Subcutaneous abdominal adipose tissue (tissue), 5 donors: ENCODE data around the gene ABHD17C.

Experiments
- H3K27ac ChIP-seq: one replicate; pipeline ENCODE4 v1.7.0; 2013; ENCODE audit warnings: low read depth, mild to moderate bottlenecking, inconsistent platforms, low read length, moderate library complexity
- H3K27me3 ChIP-seq, 5 donors: one replicate each; pipeline ENCODE4 v1.7.0; 2013; ENCODE audit warnings: low read length in 5 of 5, inconsistent platforms in 1 of 5; ENCODE audit not compliant: control insufficient read depth in 5 of 5, insufficient read depth in 4 of 5
- H3K36me3 ChIP-seq, 5 donors: one replicate each; pipeline ENCODE4 v1.7.0; 2013; ENCODE audit warnings: low read length in 5 of 5; ENCODE audit not compliant: control insufficient read depth in 5 of 5, insufficient read depth in 5 of 5
- H3K4me1 ChIP-seq, 5 donors: one replicate each; pipeline ENCODE4 v1.7.0; 2013; ENCODE audit warnings: low read length in 5 of 5, mild to moderate bottlenecking in 3 of 5, moderate library complexity in 1 of 5; ENCODE audit not compliant: control insufficient read depth in 5 of 5, insufficient read depth in 5 of 5
- H3K4me3 ChIP-seq, 5 donors: one replicate each; pipeline ENCODE4 v1.7.0; 2013; ENCODE audit warnings: low read length in 5 of 5, low read depth in 1 of 5
- H3K9ac ChIP-seq, 5 donors: one replicate each; pipeline ENCODE4 v1.7.0; 2013; ENCODE audit warnings: low read length in 5 of 5, mild to moderate bottlenecking in 4 of 5, moderate library complexity in 3 of 5
- H3K9me3 ChIP-seq, 5 donors: one replicate each; pipeline ENCODE4 v1.7.0; 2013; ENCODE audit warnings: low read length in 5 of 5; ENCODE audit not compliant: control insufficient read depth in 5 of 5
- donor health status: healthy.
- donor health status: healthy.
- donor health status: healthy.
- donor health status: healthy.
- donor health status: healthy.

The ABHD17C gene

DNA sequence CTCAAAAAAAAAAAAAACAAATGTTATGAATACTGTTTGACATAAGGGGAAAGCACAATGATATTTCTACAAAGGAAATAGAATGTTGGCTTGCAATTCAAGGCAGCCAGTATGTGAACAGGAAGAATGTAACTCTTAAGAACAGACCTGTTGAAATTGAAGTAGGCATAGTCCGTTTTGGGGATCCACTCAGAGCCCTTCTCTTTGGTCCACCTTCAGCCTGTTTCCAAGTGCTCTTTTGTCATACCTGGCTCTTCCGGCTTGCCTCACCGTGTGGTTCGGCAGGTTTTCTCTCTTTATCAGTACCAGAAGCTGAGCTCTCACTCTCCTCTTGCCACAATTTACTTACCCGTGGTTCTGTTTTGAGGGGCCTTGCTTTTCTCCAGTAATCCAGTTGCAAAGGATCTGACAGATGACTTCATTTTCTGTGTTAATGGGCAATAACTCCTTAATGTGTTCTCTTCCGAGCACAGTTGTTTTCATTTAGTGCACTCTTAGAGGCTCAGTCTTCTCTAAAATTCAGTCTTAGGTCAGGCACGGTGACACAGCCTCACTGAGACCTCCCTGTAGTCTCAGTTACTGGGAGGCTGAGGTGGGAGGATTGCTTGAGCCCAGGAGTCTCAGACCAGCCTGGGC, 6.7 kb downstream of the ABHD17C start:
- Histone ChIP-seq H3K27me3 (no peaks in the 10 kb centered on the region), H3K9ac (no peak overlapping the region), H3K36me3 (no peaks in the 10 kb centered on the region), H3K4me1 (peaks cover 0 to 10% (median 4%) of the 10 kb centered on the region in 5 donors), H3K27ac (no peak overlapping the region), H3K4me3 (no peak overlapping the region), H3K9me3 (no peaks in the 10 kb centered on the region)

DNA sequence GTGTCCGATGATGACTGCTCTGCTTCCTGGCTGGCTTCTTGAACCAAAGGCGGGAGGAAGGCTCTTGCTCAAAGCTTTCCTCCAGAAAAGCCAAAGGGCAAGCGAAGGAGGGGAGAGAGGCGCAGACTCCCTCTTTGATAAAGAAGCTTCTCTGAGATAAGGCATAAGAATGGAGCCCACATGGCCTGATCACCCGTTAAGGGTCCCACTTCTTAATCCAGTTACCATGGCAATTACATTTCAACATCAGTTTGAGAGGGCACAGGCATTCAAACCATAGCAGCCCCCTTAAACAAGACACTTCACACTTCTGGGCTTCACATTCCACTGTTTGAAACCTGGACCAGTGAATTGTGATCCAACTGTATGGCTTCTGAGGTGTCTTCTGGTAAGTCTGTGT, 8.0 kb downstream of the ABHD17C start:
- Histone ChIP-seq H3K9me3 (no peaks in the 10 kb centered on the region), H3K27me3 (no peaks in the 10 kb centered on the region), H3K36me3 (no peaks in the 10 kb centered on the region), H3K4me3 (no peak overlapping the region), H3K27ac (no peak overlapping the region), H3K4me1 (peaks cover 0 to 5% (median 0%) of the 10 kb centered on the region in 5 donors), H3K9ac (no peak overlapping the region)

DNA sequence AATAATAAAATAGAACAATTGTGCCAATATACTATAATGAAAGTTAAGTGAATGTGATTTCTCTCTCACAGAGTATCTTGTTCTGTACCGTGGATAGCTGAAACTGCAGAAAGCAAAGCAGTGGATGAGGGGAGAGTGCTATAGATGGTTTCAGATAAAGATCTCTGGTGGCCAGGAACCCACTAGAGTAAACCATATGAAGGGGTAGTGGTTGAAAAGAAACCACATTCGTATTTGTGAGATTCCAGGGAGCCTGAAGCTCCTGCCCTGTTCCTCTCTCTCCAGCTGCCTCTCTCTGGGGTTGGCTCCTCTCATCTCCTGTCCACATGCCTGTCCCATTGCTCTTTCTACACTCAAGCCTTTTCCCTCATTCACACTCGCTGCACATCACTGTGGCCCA, 8.9 kb downstream of the ABHD17C start:
- no peaks in the 10 kb centered on the region for H3K27me3 ChIP-seq
- no peak overlapping the region for H3K27ac ChIP-seq
- no peaks in the 10 kb centered on the region for H3K9me3 ChIP-seq
- H3K9ac ChIP-seq: no peak overlapping the region
- no peaks in the 10 kb centered on the region for H3K36me3 ChIP-seq
- H3K4me3 ChIP-seq: no peak overlapping the region
- H3K4me1 ChIP-seq: peaks cover 0 to 5% (median 0%) of the 10 kb centered on the region in 5 donors

DNA sequence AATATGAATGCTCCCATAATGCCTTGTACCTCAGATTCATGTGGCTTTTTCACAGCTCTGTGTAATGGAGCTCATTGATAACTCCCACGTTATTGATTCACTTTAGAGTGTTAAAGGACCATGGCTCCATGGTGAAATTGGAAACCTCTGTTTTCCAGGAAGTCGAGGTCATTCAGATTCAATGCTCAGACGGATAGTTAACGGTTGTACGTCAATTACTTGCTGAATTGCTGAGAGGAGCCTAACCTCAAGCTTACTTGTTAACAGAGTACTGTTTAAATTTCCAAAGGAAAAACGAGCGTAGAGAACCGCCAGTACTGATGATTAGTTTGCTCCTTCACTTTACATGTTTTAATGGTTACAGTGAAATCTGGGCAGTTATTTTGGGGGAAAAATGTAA, 11.1 kb downstream of the ABHD17C start:
- H3K4me1 ChIP-seq: peaks cover 0 to 5% (median 0%) of the 10 kb centered on the region in 5 donors
- no peak overlapping the region for H3K9ac ChIP-seq
- no peak overlapping the region for H3K4me3 ChIP-seq
- H3K36me3 ChIP-seq: no peaks in the 10 kb centered on the region
- no peaks in the 10 kb centered on the region for H3K9me3 ChIP-seq
- H3K27me3 ChIP-seq: no peaks in the 10 kb centered on the region
- no peak overlapping the region for H3K27ac ChIP-seq

DNA sequence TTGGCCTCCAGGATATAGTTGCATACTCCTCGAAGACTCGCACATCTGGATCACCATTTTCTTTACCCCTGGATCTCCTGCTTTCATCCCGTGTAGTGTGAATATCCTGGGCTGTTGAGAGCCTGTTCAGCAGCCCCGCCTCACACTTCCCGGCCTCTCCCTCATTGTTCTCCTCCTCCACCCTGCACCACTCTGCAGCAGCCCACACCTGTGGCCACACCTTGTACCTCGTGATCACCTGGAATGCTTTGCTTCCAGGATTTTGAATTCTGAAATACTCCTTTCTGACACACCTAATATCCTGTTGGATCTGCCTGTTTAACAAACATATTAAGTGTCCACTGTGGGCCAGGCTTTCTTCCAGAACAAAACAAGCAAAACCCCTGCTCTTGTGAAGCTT, 14.4 kb downstream of the ABHD17C start:
- no peaks in the 10 kb centered on the region for H3K27me3 ChIP-seq
- no peak overlapping the region for H3K27ac ChIP-seq
- no peaks in the 10 kb centered on the region for H3K4me1 ChIP-seq
- no peaks in the 10 kb centered on the region for H3K36me3 ChIP-seq
- no peak overlapping the region for H3K9ac ChIP-seq
- H3K9me3 ChIP-seq: no peaks in the 10 kb centered on the region
- no peak overlapping the region for H3K4me3 ChIP-seq

DNA sequence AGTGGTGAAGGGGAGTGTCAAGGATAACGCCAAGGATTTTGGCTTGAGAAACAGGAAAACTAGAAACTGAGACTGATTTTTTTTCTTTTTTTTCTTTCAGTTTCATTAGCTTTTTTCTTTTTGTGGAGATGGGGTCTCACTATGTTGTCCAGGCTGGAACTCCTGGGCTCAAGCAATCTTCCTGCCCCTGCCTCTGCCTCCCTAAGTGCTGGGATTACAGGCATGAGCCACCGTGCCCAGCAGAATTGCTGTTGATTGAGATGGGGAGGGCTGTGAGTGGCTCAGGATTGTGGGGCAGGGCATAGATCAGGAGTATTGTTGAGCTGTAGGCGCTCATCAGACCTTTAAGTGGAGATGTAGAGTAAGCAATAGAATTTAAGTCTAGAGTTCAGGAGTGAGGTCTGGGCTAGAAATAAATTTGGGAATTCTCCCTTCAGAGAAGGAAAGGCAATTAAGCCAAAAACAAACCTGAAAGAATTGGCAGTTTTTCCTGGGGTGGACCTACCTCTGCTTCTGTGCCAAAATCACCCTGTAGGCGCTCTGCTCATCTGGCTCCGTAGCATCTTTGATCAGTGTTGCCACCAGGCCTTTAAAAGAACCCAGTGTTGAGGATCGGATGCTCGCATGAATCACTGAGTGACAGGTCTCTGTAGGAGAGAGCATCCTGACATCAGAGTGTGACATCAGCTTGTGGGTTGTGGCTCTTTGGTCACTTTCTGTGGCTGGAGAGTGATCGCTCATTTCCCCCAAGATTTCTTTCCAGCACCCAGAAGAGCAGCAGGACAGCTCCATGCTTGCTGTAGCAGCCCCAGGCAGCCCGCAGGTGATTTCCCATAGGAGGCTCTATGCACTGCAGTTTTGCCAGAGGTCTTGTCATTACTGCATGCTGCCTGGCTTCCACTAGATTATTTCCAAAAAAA, 15.8 kb downstream of the ABHD17C start:
- H3K4me1 ChIP-seq: peaks cover 0 to 5% (median under 1%) of the 10 kb centered on the region in 5 donors
- H3K27ac ChIP-seq: no peak overlapping the region
- H3K36me3 ChIP-seq: no peaks in the 10 kb centered on the region
- H3K9me3 ChIP-seq: no peaks in the 10 kb centered on the region
- no peak overlapping the region for H3K4me3 ChIP-seq
- H3K27me3 ChIP-seq: no peaks in the 10 kb centered on the region
- H3K9ac ChIP-seq: no peak overlapping the region

DNA sequence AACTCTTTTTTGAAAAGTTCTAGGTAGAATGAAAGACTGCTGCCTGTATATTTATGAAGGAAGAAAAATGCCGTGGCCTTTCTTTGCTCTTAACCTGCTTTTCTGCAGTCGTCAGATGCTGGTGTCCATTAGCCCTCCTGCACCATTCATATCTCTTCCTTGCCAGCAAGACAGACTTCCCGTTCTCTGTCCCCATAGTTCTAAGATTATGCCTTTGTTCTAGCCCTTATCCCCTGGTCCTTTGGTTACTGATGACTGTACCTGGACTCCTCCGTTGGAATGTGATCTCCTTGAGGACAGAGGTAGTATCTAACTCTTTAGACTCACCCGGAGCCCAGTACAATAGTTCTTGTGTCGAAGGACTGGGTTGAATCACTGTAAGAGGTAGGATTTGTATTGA, 16.8 kb downstream of the ABHD17C start:
- H3K36me3 ChIP-seq: no peaks in the 10 kb centered on the region
- no peaks in the 10 kb centered on the region for H3K9me3 ChIP-seq
- H3K27me3 ChIP-seq: no peaks in the 10 kb centered on the region
- H3K4me3 ChIP-seq: no peak overlapping the region
- no peak overlapping the region for H3K27ac ChIP-seq
- H3K9ac ChIP-seq: no peak overlapping the region
- peaks cover 0 to 15% (median 9%) of the 10 kb centered on the region in 5 donors for H3K4me1 ChIP-seq

DNA sequence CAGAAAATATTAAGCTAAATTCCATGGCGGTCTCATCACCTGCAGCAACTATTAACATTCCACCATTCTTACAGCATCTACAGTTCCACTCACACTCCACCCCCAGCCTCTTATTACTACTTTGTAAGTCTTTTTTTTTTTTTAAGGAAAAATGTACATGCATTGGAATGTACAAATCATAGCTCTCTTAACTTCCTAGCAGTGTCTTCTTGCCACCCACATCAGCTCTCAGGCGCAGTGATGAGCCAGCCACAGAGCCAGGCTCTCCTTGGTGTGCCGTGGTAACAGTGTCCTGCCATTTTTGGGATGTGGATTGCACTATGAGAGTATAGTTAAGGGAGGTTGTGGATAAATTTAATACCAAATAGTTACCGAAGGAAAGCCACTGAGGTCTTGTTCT, 17.8 kb downstream of the ABHD17C start:
- H3K27ac ChIP-seq: no peak overlapping the region
- no peak overlapping the region for H3K4me3 ChIP-seq
- peaks cover 0 to 16% (median 9%) of the 10 kb centered on the region in 5 donors for H3K4me1 ChIP-seq
- no peaks in the 10 kb centered on the region for H3K27me3 ChIP-seq
- no peaks in the 10 kb centered on the region for H3K36me3 ChIP-seq
- no peak overlapping the region for H3K9ac ChIP-seq
- no peaks in the 10 kb centered on the region for H3K9me3 ChIP-seq

DNA sequence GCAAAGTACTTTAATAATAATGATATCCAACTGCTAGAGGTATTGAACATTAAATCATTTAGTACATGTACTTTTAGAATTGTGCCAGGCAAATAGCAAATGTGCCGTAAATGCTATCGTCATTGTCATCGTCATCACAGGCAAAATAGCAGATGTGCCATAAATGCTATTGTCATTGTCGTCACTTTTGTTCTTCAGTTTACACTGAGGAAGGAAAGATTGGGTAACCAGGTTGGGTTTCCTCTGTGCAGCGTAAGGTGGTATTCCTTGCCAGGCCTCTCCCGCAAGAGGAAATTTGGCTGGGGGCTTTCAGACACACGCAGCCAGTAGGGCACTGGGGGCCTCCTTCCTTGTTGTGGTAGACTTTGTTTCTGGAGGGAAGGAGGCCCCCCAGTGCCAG, 26.4 kb downstream of the ABHD17C start:
- H3K36me3 ChIP-seq: no peaks in the 10 kb centered on the region
- H3K4me1 ChIP-seq: peaks cover 0 to 4% (median 3%) of the 10 kb centered on the region in 5 donors
- H3K9me3 ChIP-seq: no peaks in the 10 kb centered on the region
- no peaks in the 10 kb centered on the region for H3K27me3 ChIP-seq
- no peak overlapping the region for H3K4me3 ChIP-seq
- no peak overlapping the region for H3K9ac ChIP-seq
- H3K27ac ChIP-seq: no peak overlapping the region

DNA sequence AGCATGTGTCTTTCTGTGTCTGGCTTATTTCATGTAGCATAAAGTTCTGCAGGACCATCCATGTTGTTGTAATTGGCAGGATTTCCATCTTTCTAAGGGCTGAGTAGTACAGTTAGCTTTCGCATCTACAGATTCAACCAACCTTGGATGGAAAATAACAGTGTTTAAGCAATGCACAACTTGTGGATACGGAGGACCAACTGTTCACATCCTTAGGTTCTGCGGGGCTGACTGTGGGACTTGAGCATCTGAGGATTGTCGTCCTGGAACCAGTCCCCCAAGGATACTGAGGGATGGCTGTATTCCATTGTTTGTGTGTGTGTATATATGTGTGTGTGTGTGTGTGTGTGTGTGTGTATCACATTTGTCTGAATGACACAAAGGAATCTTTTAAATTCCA, 27.7 kb downstream of the ABHD17C start:
- H3K27ac ChIP-seq: no peak overlapping the region
- no peak overlapping the region for H3K4me3 ChIP-seq
- no peaks in the 10 kb centered on the region for H3K36me3 ChIP-seq
- no peaks in the 10 kb centered on the region for H3K4me1 ChIP-seq
- no peak overlapping the region for H3K9ac ChIP-seq
- no peaks in the 10 kb centered on the region for H3K9me3 ChIP-seq
- H3K27me3 ChIP-seq: no peaks in the 10 kb centered on the region
